ENCODE measurements around the gene DACH1. TPM values are rescaled to one million over a fixed set of nuclear protein-coding genes. Genes with fewer than 3 reads are reported as not detected.

The DACH1 gene
- total RNA-seq, 2 experiments from 2014 or later, result not detected

- no peaks in the 10 kb centered on the region for H3K79me2 ChIP-seq (ENCODE audit: insufficient read depth, low read depth, low read length)
- H3K4me3 ChIP-seq (ENCODE audit: low read depth, low read length, poor library complexity, severe bottlenecking), result no peak overlapping the region
- H3K27ac ChIP-seq (ENCODE audit: low read depth, low read length, poor library complexity, severe bottlenecking), result no peak overlapping the region
- TF ChIP-seq EZH2phosphoT487 (IDR thresholded peaks at IDR 0.05; ENCODE audit: borderline replicate concordance, low read depth, low read length) (no peak), CTCF (conservative IDR thresholded peaks at IDR 0.05; ENCODE audit: low read length) (no peak)
- H3K9me2 ChIP-seq (ENCODE audit: insufficient read depth, low read length), result no peaks in the 10 kb centered on the region
- H3K4me1 ChIP-seq (ENCODE audit: insufficient read depth, low read length, poor library complexity, severe bottlenecking), result no peaks in the 10 kb centered on the region
- DNase-seq (ENCODE audit: low spot score), result no peak
- intact Hi-C loops (cut with micrococcal nuclease; ENCODE audit: unreplicated experiment), result no loop called here
- ChIA-PET POLR2A (no interaction called here), CTCF (ENCODE audit: unreplicated experiment) (no interaction called here)
- no peaks in the 10 kb centered on the region for H3K9me3 ChIP-seq (ENCODE audit: low read length)
- no TSS peak for BruUV-seq (replicated peaks)
- no peaks in the 10 kb centered on the region for H4K20me1 ChIP-seq (ENCODE audit: insufficient read depth, low read length)
- H2AFZ ChIP-seq (ENCODE audit: low read length), result no peak overlapping the region
- H3K36me3 ChIP-seq (ENCODE audit: insufficient read depth, low read length), result no peaks in the 10 kb centered on the region
- no peak overlapping the region for H3K4me2 ChIP-seq (ENCODE audit: low read length)
Observed at GRCh38 chr13:71879808-71880344, 12.9 kb upstream of the DACH1 start.

GRCh38 chr13:71879129-71879535, 12.1 kb upstream of the DACH1 start:
- TF ChIP-seq EZH2phosphoT487 (IDR thresholded peaks at IDR 0.05; ENCODE audit: borderline replicate concordance, low read depth, low read length) (no peak), CTCF (conservative IDR thresholded peaks at IDR 0.05; ENCODE audit: low read length) (peak; percentile 66)
- Histone ChIP-seq H3K4me1 (ENCODE audit: insufficient read depth, low read length, poor library complexity, severe bottlenecking) (no peaks in the 10 kb centered on the region), H3K27ac (ENCODE audit: low read depth, low read length, poor library complexity, severe bottlenecking) (no peak overlapping the region), H3K9me2 (ENCODE audit: insufficient read depth, low read length) (no peaks in the 10 kb centered on the region), H3K79me2 (ENCODE audit: insufficient read depth, low read depth, low read length) (no peaks in the 10 kb centered on the region), H3K9me3 (ENCODE audit: low read length) (no peaks in the 10 kb centered on the region), H3K36me3 (ENCODE audit: insufficient read depth, low read length) (no peaks in the 10 kb centered on the region), H3K4me3 (ENCODE audit: low read depth, low read length, poor library complexity, severe bottlenecking) (no peak overlapping the region), H2AFZ (ENCODE audit: low read length) (no peak overlapping the region; the same call in 1 of the 2 replicates), H3K4me2 (ENCODE audit: low read length) (no peak overlapping the region), H4K20me1 (ENCODE audit: insufficient read depth, low read length) (no peaks in the 10 kb centered on the region)
- intact Hi-C loops (cut with micrococcal nuclease; ENCODE audit: unreplicated experiment), result no loop called here
- CTCF ChIA-PET (ENCODE audit: unreplicated experiment), result no interaction called here
- BruUV-seq (replicated peaks), result no TSS peak
- DNase-seq (ENCODE audit: low spot score), result peak; percentile 8
- POLR2A ChIA-PET, result interaction anchor here (0.5 to 1.1 kb wide), 3 partner anchors 9 to 182 kb away, joined by 3 to 5 read pairs (median 4); no protein-coding TSS in a partner anchor

GRCh38 chr13:71877256-71877653, 10.3 kb upstream of the DACH1 start:
- H3K36me3 ChIP-seq (ENCODE audit: insufficient read depth, low read length), result no peaks in the 10 kb centered on the region
- H3K4me1 ChIP-seq (ENCODE audit: insufficient read depth, low read length, poor library complexity, severe bottlenecking), result no peaks in the 10 kb centered on the region
- ChIA-PET POLR2A (no interaction called here), CTCF (ENCODE audit: unreplicated experiment) (no interaction called here)
- no peak overlapping the region for H2AFZ ChIP-seq (ENCODE audit: low read length)
- H3K79me2 ChIP-seq (ENCODE audit: insufficient read depth, low read depth, low read length), result no peaks in the 10 kb centered on the region
- no peaks in the 10 kb centered on the region for H4K20me1 ChIP-seq (ENCODE audit: insufficient read depth, low read length)
- no peak overlapping the region for H3K27ac ChIP-seq (ENCODE audit: low read depth, low read length, poor library complexity, severe bottlenecking)
- intact Hi-C loops (cut with micrococcal nuclease; ENCODE audit: unreplicated experiment), result no loop called here
- no TSS peak for BruUV-seq (replicated peaks)
- DNase-seq (ENCODE audit: low spot score), result no peak
- H3K4me2 ChIP-seq (ENCODE audit: low read length), result no peak overlapping the region
- H3K9me3 ChIP-seq (ENCODE audit: low read length), result no peaks in the 10 kb centered on the region
- H3K4me3 ChIP-seq (ENCODE audit: low read depth, low read length, poor library complexity, severe bottlenecking), result no peak overlapping the region
- H3K9me2 ChIP-seq (ENCODE audit: insufficient read depth, low read length), result no peaks in the 10 kb centered on the region
- TF ChIP-seq EZH2phosphoT487 (IDR thresholded peaks at IDR 0.05; ENCODE audit: borderline replicate concordance, low read depth, low read length) (no peak), CTCF (conservative IDR thresholded peaks at IDR 0.05; ENCODE audit: low read length) (no peak)

Data from OCI-LY7 (cell line).